Activated CD8-positive, alpha-beta memory T cell treated with anti-CD3 and anti-CD28 coated beads for 4 hours (primary cell): ENCODE results near the gene PLEKHA6.

Experiments
- DNase-seq, 2 donors: peaks; one replicate each; pipeline ENCODE4 v3.0.0-alpha.2; 2020; ENCODE audit warnings: low read depth in 2 of 2

PLEKHA6 gene

DNA sequence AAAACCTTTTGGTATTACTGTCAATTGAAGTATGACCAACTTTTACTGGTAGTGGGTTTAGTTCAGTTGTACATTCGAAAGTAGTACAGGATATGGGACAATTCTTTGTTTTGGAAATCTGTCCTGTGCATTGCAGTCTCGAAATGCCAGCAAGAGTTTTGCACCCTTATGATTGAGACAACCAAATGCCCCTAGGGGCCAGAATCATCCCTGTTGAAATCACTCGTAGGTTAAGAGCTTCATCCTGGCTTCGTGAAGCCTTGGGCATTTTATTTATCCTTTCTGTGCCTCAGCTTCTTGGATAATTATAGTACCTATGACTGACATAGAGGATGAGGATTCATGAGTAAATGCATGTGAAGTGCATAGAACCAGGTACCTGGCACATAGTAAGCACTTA lies 143.5 kb downstream of the PLEKHA6 start:
- no peak for DNase-seq

DNA sequence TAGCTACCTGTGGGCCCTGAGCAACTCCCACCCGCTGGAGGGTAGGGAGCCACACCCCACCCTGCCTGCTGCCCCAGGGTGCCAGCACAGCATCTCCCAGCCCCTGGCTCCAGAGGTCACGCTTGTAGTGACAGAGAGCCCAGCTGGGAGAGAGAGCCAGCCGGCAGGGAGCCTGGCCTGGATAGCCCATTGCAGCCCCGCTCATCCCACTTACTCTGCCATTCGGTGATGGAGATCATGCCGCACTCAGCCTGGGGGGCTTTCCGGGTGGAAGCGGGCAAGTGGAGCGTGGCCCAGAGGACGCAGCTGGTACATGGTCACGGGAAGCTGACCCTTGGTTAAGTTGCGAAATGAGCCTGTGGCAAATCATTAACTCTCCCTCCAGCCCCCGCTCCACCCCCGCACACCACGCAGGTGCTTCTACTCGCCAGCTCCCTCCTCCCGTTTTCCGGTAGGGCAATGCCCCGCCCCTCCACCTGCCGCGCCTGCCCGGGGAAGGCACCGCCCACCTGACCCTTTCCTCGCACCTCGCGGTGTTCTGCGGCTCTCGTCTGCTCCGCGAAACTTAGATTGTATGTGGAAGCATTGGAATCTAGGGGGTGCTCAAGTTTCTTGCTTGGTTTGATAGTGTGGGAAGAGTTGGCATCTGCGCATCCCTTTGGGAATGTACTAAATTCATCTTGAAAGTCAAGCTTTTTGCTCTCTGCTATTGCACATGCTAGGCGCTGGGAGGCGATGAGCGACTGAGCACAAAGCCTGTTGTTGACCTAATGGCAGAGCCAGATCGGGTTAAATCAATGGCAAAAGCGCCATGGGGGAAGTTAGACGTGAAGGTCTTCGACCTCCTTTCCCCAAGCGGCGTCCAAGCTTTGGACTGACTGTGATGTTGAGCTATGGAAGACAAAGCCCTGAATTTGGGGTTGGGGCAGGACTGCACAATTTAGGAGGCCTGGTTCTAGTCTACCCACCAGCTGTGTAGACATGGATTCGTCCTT lies 145.8 kb downstream of the PLEKHA6 start, which contains the start of gene GOLT1A:
Gene GOLT1A, minus strand, starts transcription at position 321 of the 995 bp plus-strand sequence. Its CDS starts 82 bp downstream, at position 239.
- no peak for DNase-seq

DNA sequence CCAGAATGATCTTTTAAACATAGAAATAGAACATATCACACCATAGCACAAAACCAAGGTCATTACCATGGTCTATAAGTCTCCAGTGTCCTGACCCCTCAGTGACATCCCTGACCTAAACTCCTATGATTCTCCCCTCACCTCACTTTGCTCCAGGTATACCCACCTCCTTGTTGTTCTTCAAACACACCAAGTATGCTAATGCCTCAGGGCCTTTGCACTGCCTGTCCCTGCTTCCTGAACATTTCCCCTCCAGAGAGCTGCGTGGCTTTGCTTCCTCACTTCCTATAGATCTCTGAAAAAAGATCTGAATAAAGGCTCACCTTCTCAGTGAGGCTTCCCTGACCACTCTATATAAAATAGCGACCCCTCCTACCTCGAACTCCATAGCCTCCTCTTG lies 147.0 kb downstream of the PLEKHA6 start:
- DNase-seq = no peak

DNA sequence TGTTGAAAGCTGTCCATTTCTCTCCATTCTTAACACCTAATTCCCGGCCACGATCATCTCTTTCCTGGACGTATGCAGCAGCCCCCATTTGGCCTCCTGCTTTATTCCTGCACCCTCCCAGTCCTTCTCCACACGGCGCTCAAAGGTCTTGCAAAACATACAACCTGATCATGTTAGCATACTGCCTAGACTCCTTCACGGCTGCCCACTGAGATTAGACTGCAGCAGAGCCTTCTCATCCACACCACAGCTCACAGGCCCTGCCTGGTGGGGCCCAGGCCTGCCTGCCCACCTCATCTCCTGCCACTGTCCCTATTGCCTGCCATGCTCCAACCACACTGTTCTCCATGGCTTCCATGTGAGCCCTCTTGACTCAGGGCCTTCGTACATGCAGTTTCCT lies 148.7 kb downstream of the PLEKHA6 start:
- DNase-seq = no peak

DNA sequence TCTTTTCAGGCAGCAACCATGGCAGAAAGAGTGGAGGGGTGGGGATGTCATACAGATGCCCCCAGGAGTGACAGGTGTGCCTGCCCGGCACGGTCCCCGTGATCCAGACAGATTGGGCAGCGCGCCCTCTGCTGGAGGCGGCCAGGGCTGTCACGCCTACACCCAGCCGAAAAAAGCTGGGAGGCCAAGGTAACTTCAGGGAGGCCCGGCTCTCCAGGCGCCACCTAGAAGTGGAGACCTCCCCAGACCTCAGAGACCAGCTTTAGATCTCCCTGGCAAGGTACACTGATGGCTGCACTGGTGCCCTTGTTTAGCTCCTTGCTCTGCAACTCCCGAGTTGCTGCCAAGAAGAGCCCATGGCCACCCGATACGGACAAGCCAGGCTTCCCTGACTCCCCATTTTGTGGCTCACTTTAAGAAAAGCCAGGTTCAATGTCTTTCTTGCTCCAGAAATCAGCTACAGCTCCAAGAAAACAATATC lies 152.6 kb downstream of the PLEKHA6 start:
- DNase-seq = peak; percentile 43 to 52

DNA sequence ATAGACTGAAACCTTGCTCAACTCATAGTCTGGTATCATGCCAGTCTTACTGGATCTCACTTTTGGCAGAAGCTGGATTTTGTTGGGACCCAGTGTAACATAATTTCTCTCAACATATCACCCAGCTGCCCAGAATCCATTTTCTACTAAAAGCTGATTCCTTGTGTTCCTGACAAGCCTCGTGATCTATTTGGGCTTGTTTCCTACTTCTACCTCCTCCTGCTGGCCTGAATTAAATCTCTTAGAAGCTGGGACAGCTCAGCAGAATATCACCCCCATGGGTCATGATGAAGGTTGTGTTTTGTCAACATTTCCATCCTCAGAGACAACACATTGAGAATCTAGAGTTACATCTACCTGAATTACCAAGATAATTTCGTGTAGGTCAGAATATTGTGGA lies 153.6 kb downstream of the PLEKHA6 start:
- DNase-seq = no peak

DNA sequence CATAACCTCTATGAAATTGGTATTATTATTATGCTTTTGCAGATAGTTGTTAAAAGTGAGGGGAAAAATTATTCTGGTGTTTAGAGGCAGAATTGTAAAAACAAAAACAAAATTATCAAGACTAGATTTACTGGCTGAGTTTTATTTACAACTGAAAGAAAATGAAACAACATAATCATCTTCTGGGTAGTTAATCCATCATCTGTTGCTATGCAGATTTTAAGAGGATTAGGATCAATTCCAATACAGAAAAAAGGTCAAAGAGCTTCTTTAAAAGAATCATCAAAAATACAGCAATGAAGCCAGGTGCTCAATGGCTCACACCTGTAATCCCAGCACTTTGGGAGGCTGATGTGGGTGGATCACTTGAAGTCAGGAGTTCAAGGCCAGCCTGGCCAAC lies 154.2 kb downstream of the PLEKHA6 start:
- no peak for DNase-seq

DNA sequence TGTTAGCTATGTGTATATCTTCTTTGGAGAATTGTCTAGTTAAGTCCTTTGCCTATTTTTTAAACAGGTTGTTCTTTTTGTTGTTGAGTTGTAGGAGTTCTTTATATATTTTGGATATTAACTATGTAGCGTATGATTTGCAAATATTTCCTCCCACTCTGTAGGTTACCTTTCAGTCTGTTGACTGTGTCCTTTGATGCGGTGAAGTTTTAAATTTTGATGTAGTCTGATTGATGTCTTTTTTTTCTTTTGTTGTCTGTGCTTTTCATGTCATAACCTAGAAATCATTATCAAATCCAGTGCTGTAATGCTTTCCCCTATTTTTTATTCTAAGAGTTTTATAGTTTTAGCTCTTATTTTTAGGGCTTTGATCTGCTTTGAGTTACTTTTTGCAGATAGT lies 154.8 kb downstream of the PLEKHA6 start:
- no peak for DNase-seq

DNA sequence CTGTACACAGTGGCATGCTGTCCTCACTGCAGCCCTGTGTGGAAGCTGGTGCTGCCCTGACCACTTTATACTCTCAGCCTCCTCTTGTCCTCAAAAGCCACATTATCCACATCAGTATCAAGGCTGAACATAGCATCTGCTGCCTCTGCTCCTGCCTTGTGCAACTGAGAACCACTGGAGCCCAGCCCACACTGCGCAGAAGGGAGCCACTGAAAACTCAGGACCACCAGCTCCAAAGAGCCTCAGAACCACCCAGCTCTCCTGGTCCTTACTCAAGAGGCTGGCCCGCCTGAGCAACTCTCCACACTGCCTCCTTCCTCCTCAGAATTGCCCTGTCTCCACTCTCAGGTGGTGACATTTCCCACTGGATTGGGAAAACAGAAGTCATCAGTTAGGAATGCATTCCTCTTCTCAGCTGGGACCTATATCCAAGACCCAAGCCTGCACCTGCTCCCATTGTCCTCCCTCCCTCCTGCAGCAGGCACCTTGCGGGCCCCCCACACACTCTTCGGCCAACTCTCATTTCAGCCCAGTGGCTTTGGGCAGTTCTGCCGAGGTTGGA lies 156.4 kb downstream of the PLEKHA6 start:
- no peak for DNase-seq

DNA sequence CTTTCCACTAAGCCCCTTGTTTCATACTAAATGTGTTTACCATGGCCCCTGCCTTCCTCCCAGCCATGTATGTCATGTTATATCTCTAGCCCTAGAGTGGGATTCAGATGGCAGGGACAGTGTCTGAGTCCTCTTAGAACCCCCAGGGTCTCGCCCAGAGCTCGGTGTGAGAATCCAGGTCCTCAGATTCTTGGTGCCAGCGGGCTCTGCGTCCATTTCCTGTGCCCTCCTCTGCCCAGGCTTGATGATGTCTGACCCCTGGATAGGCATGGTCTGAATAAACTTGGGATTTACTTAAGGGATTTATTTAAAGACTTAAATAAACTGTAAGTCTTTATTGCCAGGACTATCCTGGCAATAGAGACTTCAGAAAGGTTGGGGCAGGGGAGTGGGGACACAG lies 157.2 kb downstream of the PLEKHA6 start:
- no peak for DNase-seq

DNA sequence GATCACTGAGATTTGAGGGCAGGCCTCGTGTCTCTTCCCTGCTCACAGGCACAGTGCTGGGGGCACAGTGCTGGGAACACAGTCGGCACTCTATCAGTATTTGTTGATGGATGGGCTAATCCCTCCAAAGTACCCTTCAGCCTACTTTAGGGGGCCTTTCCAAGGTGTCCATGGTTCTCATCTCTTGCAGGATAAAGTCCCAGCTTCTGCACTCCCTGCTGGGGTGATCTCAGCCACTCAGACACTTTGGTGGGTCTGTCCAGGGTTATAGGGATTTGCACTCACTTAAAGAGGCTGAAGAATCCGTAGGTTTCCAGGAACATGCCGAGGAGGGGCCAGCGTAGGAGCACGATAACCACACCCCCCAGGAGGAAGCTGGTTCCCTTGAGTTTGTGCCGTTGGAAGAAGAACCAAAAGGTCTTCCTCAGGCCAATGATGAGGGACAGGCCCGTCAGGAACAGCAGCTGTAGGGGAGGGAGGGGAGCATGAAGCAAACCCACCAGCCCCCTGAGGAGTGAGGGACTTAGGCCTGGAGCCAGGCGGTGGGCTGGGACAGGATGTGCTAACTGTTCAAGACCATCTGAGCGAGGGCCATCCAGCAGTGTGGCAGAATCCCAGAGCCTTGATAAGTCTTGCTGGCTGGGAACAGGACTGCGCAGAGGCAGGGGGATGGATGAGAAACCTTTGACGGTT lies 158.2 kb downstream of the PLEKHA6 start:
- DNase-seq = no peak

DNA sequence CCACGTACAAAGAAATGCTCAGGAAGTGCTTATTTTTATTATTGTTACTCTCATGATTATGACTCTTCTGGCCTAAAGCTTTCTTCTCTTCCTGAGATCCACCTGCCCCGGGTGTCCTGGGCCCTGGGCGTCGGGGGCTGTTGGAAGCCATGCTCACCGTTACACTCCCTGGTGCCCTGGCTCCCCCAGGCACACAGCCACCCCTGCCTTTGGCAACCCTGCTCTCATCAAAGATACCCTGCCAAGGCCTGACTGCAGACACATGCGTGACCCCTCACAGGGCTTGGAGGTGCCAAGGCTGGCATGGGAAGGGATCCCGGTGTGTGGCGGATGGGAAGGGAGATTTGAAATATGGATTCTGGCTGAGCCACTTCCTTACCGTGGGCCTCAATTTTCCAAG lies 160.2 kb downstream of the PLEKHA6 start:
- DNase-seq = no peak

DNA sequence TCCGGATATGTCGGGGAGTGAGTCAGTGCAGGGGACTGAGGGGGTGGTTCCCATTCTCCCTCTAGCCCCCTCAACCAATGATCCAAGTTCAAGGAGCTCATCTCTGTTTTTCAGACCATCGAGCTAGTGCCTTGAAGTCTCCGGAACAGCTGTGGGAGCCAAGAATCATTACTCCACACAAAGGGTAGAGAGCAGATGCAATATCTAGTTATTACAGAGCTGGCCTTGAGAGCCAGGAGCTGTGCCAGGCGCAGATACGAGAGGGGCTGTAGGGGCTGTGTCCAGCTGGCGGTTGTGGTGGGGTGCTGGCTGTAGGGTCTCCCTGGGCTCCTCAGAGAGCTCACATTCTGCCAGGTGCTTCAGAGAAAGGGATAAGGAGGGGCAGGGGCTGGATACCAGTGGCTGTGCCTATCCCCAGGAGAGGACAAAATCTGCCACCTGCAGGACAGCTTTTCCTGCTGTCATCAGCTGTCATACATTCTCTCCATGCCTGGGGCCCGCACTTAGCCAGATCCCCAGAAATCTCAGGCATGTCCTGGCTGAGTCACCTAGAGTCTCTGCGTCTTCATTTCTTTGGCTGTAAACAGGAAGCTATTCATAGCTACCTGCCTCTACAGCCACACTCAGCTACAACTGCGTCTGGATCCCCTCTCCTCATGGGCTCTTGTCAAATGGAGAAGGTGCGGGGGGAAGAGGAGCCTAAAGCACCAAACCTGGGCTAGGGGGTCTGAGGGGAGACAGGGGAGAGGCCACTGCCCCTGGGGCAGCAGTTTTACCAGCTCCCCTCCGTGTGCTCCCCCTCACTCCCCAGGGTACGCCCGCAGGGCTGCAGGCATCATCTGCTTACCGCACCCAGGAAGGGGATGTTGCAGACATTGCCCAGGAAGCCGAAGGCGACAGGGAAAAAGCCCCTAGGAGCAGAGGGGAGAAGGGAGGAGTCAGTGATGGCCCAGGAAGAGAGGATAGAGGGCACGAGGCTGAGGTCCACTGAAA lies 161.1 kb downstream of the PLEKHA6 start:
- DNase-seq = no peak

DNA sequence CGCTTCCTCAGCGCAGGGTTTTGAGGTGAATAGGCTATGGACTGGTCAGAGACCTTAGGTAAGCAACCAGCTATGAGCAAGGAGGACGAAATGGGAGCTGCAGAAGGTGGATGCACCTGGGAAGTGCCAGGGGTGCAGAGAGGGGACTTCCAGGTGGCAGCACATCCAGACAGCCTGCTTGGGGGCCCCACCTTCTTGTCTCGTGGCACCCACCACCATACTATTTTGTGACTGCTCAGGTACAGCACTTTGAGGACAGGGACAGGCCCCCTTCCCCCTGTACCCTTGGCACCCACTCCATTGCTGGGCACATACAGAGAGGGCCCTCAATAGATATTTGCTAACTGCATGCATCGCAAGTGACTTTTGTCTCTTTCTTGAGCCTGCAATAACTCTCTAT lies 162.7 kb downstream of the PLEKHA6 start:
- no peak for DNase-seq

DNA sequence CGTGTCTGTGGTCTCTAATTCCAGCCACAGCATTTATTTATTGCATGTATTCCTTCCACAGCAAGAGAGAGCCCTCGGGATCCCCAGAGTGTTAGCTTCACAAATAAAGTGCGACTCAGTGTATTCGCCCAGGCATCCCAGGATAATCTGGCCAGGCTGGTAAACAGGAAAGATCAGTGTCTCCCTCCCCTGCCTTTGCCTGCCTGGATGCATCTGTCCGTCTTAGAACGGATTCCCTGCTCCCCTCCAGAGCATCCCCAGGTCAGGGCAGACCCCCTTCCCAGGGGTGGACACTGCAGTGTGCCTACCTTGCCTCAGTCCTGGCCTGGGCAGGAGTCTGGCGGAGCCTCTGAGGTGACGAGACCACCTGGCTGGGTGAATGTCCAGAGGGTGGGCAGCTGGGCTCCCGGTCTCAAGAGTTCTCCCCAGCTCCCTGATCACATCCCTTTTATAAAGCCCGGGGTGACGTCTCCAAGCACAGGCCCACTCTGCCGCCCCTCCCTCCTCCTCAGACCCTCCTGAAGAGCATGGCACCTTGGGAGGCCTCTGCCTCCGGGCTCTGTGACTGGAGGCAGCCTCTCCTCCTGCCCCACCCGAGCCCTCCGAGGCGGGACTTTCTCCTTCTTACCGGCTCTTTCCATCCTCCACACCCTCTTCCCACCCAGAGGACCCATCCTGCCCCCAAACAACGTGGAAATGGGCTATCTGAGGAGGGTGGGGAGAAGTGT lies 163.5 kb downstream of the PLEKHA6 start, which contains the start of gene KISS1:
Gene KISS1, minus strand, starts transcription at position 424 of the 728 bp plus-strand sequence. CDS start 3,615 bp downstream, outside the sequence.
- DNase-seq = no peak

DNA sequence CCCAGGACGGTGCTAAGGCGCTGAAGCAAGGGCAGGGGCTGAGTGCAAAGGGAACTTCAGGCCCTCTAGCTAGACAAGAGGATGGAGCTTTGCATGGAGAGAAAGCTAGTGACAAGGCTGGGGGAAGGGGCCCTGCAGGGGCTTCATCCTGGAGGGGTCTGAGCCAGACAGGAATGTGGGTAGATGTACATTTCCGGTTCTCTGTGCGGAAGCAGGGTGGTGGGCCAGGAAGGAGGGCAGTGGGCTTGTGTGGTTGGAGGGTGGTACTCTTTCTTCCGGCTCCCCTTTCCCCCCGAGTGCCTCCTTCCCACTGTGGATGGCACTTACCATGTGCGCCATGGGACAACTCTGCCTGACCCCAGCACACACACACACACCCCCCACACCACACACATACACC lies 165.0 kb downstream of the PLEKHA6 start:
- DNase-seq = no peak

DNA sequence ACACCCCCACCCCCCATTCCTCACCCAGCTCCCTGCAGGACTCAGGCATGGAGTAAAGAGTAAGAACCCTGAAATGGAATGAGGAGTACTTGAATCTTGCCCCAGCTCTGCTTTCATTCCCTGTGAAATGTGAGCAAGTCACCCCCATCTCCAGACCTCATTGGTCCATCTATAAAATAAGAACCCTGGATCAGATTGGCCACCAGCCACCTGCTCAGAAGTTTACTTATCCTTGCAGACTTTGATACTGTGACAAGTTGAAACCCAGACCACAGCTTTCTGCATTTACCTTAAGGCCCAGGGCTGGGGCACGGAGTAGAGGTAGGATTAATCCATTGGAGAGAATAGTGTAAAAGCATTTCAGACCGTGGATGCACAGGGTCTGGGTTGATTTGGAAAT lies 165.6 kb downstream of the PLEKHA6 start:
- DNase-seq = no peak

DNA sequence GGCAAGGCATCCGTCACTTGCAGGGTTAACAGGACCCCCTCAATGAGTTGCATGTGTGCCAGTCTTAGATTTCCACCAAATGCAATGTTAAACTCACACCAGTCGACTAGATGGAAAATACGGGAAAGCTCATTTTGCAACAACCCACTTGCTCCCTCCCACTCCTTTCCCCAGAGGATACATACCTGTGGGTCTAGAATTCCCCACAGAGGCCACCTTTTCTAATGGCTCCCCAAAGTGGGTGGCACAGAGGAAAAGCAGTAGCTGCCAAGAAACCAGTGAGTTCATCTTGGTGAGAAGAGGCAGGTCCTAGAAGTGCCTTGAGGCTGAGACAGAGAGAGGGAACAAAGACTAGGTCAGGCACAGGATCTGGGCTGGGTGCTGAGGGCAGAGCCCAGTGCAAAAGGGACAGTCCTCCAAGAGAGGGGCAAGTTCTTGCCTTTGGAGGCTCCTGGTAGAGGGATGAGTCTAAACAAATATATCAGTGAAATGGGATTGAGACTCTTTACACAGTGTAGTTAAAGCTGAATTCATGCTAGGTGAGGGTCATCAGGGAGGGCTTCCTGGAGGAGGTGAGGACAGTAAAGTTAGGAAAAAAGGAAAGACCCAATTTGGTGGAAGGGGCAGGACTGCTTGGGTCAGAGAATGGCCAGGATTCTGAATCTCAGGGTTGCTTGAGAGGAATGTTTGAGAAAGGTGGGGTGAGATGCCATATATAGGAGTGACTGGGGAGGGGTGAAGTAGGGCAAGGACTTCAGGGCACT lies 167.0 kb downstream of the PLEKHA6 start:
- no peak for DNase-seq

DNA sequence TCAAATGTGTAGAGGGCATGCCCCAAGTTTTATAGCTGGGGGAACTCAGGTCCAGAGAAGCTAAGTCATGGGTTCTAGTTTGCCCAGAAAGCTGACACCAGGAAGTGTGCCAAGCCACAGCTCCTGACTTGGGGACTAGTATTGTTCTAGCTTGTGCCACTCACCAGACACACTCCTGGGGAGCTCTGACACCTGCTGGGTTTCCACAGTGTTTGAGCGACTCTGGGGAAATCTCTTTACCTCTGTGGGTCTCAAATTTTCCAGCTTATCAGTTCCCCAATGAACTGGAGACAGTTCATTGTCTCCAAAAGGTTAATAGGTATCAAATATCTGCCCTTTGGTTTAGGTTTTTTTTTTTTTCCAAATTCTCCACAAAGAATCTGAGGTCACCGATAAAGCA lies 167.7 kb downstream of the PLEKHA6 start:
- no peak for DNase-seq

DNA sequence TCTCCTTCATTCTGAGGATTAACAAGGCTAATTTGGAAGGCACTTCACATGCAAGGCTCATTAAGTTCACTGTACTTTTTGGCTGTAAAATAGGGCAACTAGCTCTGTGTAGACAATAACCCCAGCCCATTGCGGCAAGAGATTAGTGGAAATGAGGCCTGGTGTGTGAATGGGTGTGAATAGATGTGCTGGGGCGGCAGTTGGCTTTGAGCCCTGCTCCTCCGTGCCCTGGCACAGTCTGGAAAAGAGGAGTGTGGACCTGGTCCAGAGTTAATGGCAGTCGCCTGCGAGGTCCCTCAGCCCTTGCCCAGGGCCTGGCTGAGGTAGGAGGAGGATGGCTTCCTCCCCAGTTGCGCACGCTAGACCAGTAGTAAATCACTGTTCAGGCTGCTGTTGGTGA lies 168.3 kb downstream of the PLEKHA6 start:
- no peak for DNase-seq
